HG03103 (cell line): ENCODE results near the gene MVB12A.

Source experiments
- ATAC-seq: cut with Tn5 transposase; IDR thresholded peaks from one replicate; pipeline ENCODE4 v1.9.1; 2021; ENCODE audit warnings: low read depth; ENCODE audit not compliant: unreplicated experiment

The MVB12A gene

DNA sequence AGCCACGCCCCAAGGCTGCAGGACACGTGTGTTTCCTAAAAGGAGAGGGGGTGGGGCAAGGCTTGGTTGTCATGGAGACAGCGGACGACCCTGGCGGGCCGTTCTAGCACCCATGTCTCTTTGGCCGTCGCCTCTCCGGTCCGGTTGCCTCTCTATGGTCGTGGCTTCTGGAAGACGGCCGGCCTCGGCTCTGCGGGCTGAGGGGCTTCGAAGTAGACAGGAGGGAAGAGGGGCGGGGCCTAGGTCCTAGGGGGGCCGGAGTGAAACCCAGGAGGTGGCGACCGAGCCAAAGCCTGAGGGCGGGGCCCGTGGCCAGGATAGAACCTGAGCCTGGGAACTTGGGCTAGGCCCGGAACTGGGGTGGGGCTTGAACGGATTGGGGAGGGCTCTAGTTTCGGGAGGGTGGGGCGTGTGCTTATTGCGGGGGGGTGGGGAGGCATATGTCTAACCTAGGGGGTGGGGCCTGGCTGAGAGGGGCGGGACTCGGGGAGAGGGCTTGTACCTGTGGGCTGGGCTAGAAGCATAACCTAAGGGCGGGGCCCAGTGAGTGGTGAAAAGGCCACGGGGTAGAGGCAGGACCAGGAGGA, 49.7 kb downstream of the MVB12A start:
- no peak for ATAC-seq

GRCh38 chr19:17470068-17470841, 50.4 kb downstream of the MVB12A start, which contains the start of gene SLC27A1:
SLC27A1 (plus strand) TSS chr19:17470524; CDS start chr19:17470541, 17 bp downstream.
- ATAC-seq = no peak

GRCh38 chr19:17471410-17472125, 51.7 kb downstream of the MVB12A start:
- no peak for ATAC-seq

- no peak for ATAC-seq
Observed at GRCh38 chr19:17473041-17473440, 53.2 kb downstream of the MVB12A start.
